ES-I3 (cell line): ENCODE data around the gene RPTOR.

Source experiments
- H3K36me3 ChIP-seq: 2 replicates; pipeline ENCODE4 v1.6.1; 2013; ENCODE audit warnings: mild to moderate bottlenecking, low read length, control low read depth, moderate library complexity; ENCODE audit not compliant: insufficient read depth
- H3K4me1 ChIP-seq: 2 replicates; pipeline ENCODE4 v1.6.1; 2013; ENCODE audit warnings: mild to moderate bottlenecking, control low read depth, low read length; ENCODE audit not compliant: insufficient read depth
- H3K9ac ChIP-seq: 2 replicates; pipeline ENCODE4 v1.6.1; 2013; ENCODE audit warnings: low read depth, mild to moderate bottlenecking, low read length, moderate library complexity
- H3K9me3 ChIP-seq: 2 replicates; pipeline ENCODE4 v1.6.1; 2013; ENCODE audit warnings: mild to moderate bottlenecking, low read length, moderate library complexity; ENCODE audit not compliant: control insufficient read depth, insufficient read depth

RPTOR gene

DNA sequence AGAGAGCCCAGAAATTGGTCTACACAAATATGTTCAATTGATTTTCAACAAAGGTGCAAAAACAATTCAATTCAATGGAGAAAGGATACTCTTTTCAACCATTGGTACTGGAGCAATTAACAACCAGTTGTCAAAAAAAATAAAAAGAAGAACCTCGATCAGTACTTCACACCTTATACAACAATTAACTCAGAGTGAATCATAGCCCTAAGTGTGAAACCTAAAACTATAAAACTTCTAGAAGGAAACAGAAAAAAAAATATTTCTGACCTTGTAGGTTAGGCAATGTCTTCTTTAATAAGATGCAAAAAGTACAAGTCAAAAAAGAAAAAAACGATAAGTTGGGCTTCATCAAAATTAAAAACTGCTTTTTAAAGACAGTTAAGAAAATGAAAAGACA, 390.9 kb downstream of the RPTOR start:
- Histone ChIP-seq H3K36me3 (no peaks in the 10 kb centered on the region), H3K9me3 (no peaks in the 10 kb centered on the region; the same call in 1 of the 2 replicates), H3K4me1 (peaks cover 12% of the 10 kb centered on the region; the same call in 1 of the 2 replicates), H3K9ac (no peak overlapping the region)

DNA sequence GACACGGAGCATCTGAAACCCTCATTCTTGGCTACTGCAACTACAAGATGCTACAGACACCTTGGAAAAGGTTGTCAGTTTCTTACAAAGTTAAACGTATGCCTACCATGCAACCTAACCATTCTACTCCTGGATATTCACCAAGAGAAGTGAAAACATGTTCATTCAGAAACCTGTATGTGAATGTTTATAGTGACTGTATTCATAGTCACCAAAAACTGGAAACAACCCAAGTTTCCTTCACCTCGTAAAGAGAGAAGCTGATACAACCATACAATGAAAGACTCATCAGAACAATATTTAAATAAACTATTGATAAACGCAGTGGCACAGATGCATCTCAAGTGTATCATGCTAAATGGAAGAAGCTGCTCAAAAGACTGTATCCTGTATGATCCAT, 391.6 kb downstream of the RPTOR start:
- H3K4me1 ChIP-seq = peaks cover 12% of the 10 kb centered on the region; the same call in 1 of the 2 replicates
- no peak overlapping the region for H3K9ac ChIP-seq
- H3K36me3 ChIP-seq = no peaks in the 10 kb centered on the region
- H3K9me3 ChIP-seq = no peaks in the 10 kb centered on the region; the same call in 1 of the 2 replicates

DNA sequence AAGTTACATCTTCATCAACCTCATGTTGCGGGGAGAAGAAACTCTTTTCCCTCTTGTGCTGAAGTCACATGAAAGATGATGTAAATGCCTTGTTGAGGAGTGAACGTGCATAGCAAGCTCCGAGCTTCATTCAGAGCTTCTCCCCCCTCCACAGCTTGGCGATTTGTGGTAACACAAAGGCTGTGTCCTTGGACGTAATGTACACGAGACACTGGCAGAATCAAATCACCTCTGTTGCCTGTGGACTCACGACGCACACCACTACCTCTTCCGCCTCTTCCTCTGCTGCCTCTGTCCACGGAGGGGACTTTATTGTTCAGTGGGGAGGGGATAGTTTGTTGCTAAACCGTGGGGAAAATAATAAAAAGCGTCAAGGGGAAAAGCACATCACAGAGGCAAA, 392.1 kb downstream of the RPTOR start:
- no peak overlapping the region for H3K9ac ChIP-seq
- H3K9me3 ChIP-seq = no peaks in the 10 kb centered on the region; the same call in 1 of the 2 replicates
- H3K4me1 ChIP-seq = peaks cover 7% of the 10 kb centered on the region; the same call in 1 of the 2 replicates
- no peaks in the 10 kb centered on the region for H3K36me3 ChIP-seq

DNA sequence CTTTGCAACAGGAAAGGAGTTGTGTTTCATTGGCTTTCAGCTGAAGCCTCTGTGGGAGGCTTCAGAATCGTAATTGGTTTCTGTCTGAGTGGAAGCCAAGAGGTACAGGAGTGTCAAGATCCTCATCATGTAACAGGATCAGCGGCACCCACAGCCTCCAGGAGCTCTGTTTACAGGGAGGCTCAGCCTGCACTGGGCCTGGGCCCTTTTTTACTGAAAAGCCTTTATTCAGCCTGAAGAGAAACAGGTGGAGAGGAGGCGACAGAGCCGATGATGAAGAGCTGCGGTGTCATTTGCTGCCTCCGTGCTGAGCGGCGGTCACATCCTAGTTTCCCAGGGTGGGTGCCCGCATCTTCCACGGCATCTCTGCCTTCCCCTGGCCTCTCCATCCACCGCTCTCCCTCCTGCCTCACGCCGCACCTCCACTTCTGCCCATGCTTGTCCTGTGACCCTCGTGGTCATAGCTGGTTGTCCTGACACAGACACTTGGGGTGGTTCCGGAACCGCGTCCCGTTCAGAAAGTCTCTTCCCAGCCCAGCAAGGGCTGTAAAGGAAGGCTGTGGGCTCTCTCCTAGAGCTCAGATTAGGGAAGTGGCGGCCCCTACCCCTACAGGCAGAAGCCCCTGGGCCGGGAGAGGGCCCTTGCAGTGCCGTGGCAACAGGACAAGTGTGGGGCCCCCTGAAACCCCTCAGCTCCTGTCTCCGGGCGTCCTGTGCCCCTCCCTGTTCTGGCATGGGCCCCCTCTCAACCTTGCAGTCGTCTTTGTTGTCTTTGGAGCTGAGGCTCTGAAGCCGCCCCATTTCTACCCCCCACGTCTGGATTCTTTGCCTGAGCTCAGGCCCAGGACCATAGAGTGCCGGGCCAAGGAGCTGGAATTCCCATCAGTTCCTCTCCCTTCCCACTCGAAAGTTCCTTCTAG, 393.1 kb downstream of the RPTOR start:
- Histone ChIP-seq H3K36me3 (no peaks in the 10 kb centered on the region; the same call in 1 of the 2 replicates), H3K4me1 (no peaks in the 10 kb centered on the region), H3K9me3 (no peaks in the 10 kb centered on the region; the same call in 1 of the 2 replicates), H3K9ac (no peak overlapping the region)

DNA sequence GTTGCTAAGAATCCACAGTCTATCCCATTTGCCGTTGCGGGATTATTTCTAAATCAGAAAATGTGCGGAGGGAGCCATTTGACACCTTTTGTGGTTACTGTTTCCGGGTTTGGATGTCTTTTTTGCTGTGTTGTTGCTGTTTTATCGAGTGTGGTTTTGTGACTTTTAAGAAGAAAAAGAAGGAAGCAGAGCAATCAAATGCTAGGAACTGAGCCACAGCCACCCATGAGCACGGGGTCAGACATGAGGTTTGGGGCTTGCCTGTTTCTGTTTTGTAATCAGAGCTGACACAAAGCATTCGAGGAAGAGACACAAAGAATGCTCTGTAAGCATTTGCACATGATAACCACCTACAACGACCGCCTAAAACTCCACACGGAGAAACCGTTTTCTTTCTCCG, 393.9 kb downstream of the RPTOR start:
- Histone ChIP-seq H3K4me1 (no peaks in the 10 kb centered on the region), H3K9me3 (no peaks in the 10 kb centered on the region), H3K36me3 (no peaks in the 10 kb centered on the region; the same call in 1 of the 2 replicates), H3K9ac (no peak overlapping the region)

DNA sequence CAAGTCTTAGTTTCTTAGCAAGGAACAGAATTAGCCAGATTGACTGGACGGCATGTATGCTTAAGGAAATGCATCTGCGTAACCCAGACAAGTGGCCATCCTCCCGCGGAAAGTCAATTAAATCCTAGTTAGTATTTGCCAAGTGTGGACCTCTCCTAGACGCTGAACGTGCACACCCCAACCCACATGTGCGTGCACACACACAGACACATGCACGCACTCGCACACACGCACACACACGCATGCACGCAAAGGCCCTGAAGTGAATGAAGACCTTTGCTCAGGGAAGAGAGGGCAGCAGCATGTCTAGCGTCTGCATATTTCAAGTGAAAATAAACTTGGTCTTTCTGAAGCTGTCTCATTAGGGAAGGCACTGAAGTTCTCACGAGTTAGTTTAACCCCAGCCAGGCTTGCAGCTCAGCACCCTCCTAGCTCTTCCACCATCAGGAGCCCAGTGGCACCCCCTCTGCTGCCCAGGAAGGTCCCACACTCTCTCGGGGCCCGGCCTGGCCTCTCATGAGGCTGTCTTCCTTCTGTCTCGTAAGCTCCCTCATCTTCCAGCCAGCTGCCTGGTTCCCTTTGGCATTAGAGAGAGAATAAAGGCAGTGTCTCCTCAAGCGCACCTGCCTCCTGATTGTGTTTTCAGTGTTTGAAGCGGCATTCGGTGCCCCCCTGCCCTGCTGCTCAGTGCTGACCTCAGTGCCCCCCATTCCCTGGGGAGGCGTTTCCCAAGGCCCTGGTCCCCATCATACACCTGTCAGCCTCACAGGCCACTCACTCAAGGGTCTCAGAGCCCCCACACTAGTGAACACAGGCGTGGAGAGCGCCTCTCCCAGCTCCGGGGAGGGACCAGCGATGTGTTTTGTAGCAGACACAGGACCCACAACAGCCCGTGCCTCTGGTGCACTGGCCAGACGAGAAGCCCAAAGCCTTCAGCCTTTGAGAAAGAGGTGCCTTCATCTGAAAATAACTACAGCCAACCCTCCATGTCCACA, 394.8 kb downstream of the RPTOR start:
- H3K9ac ChIP-seq = no peak overlapping the region
- no peaks in the 10 kb centered on the region; the same call in 1 of the 2 replicates for H3K36me3 ChIP-seq
- H3K4me1 ChIP-seq = no peaks in the 10 kb centered on the region
- H3K9me3 ChIP-seq = no peaks in the 10 kb centered on the region

DNA sequence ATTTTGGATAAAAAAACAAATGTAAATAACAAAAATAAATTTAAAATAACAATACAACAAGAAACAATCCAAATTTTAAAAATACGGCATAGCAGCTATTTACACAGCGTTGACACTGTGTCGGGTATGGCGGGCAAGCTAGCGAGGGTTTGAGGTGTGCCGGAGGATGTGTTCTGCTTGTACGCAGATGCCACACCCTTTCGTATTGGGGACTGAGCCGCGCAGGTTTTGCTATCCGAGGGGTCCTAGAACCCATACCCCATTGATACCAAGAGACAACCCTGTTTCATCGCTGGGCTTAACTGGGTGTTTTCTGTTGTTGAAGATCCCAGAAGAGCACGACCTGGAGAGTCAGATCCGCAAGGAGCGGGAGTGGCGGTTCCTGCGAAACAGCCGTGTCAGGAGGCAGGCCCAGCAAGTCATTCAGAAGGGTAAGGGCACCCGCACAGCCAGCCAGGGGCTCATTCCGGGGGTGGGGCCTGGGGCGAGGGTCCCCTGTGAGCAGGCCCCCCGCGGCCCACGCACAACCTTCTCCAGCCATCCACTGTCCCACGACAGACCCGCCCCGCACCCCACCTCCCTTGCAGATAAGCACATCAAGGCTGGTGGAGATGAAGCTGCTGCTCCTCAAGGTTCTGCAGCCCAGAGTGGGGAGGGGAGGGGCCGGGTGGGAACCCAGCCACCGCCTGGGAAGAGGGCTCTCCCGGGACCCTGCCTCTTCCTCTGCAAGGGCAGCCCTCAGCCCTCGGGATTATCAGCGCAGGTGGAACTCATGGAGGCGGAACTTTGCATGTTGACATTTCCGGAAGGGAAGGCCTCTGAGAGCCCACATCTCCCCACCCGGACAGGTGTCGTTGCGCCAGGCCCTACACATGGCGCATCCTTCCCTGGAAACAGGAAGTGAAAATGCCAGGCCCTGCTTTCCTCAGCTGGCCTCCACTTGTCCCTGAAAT, 395.8 kb downstream of the RPTOR start:
- no peaks in the 10 kb centered on the region for H3K9me3 ChIP-seq
- H3K4me1 ChIP-seq = no peaks in the 10 kb centered on the region
- H3K9ac ChIP-seq = no peak overlapping the region
- no peaks in the 10 kb centered on the region; the same call in 1 of the 2 replicates for H3K36me3 ChIP-seq

DNA sequence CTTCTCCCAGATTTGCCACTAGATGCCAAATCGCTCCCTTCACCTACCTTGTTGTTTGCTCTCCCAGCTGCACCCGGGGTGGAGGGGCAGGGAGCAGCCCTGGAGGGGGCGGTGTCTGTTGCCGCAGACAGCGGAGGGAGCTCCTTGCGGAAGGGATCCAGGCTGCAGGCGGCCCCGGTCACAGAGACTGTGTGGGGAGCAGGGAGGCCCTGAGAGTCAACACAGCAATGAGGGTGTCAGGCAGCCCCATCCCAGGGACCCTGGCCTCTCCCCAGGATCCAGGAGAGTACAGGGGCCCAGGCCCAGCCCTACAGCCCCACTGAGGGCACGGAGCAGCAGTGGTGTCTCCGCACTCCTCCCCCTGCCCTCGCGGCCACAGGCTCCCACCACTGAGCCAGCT, 396.5 kb downstream of the RPTOR start:
- no peaks in the 10 kb centered on the region for H3K4me1 ChIP-seq
- H3K9me3 ChIP-seq = no peaks in the 10 kb centered on the region
- peaks cover 2% of the 10 kb centered on the region for H3K36me3 ChIP-seq
- H3K9ac ChIP-seq = no peak overlapping the region

DNA sequence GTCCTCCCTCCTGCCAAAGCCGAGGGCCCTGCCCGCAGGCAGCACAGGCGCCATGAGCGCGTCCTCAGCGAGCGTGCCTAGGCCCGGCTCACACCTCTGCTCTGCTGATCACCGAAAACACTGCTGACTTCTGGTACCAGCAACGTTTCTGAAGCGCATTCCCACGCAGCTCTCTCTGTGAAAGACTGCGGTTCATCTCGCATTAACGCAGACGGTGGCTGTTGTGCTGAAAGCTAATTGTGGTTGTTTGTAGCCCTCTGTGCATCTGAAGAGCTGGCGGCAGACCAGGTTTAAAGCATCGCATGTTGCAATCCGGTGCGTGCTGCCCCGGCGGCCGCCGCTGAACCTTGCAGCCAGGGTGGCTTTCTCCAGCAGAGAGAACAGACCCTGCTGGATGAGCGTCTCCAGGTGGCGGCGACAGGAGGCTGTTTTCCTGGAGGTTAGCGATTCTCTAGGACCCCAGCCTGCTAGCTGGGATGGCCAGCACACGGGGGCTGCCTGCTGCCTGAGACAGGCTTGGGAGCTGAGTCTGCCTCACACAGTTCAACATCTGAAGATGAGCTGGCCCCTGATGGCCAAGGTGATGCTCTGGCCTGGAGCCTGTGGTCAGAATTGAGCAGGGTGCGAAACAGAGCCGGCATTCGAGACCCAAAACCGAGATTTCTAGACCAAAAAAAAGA, 397.2 kb downstream of the RPTOR start:
- H3K4me1 ChIP-seq = no peaks in the 10 kb centered on the region
- H3K9ac ChIP-seq = no peak overlapping the region
- no peaks in the 10 kb centered on the region for H3K9me3 ChIP-seq
- H3K36me3 ChIP-seq = peaks cover 8% of the 10 kb centered on the region

DNA sequence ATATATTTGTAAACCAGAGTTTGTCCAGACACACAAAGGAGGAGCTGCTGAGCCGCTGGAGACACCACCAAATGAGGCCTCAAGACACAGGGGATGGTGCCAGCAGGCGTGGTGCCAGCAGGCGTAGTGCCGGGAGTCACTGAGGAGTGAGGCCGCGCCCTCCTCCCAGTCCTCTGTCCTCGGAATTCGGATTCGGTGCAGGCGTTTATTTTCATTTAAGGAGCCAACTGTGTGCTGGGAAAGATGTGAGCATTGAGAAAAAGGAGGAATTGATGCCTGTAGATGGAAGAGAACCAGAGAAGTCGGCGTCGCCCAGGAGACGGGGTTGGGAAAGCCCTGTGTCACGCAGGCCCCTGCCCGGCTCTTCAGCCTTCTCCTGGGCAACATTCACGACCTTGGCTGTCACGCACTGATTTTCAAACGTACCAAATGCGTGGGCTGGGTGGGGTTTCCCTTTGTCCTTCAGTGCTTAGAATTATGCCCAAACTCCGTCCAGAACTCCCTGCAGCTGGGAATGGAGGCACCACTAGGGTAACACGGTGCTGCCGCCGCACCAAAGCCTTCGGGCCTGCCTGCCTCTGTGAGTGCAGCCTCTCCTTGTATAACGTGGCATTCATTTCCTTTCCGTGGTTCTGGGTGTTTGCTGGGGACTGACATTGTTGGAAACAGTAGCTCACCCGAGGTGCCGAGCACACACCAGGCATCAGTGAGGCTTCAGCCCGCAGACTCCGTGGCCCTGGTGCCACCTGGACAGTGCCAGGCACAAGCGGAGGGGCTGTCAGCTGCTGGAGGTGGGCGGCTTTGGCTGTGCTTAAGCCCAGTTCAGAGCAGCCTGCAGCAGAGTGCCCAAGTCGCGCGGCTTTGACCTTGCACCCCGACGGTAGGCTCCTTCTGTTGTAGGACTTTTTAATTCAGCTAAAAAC, 398.0 kb downstream of the RPTOR start:
- no peaks in the 10 kb centered on the region for H3K9me3 ChIP-seq
- H3K36me3 ChIP-seq = peaks cover 8% of the 10 kb centered on the region
- no peaks in the 10 kb centered on the region for H3K4me1 ChIP-seq
- no peak overlapping the region for H3K9ac ChIP-seq

DNA sequence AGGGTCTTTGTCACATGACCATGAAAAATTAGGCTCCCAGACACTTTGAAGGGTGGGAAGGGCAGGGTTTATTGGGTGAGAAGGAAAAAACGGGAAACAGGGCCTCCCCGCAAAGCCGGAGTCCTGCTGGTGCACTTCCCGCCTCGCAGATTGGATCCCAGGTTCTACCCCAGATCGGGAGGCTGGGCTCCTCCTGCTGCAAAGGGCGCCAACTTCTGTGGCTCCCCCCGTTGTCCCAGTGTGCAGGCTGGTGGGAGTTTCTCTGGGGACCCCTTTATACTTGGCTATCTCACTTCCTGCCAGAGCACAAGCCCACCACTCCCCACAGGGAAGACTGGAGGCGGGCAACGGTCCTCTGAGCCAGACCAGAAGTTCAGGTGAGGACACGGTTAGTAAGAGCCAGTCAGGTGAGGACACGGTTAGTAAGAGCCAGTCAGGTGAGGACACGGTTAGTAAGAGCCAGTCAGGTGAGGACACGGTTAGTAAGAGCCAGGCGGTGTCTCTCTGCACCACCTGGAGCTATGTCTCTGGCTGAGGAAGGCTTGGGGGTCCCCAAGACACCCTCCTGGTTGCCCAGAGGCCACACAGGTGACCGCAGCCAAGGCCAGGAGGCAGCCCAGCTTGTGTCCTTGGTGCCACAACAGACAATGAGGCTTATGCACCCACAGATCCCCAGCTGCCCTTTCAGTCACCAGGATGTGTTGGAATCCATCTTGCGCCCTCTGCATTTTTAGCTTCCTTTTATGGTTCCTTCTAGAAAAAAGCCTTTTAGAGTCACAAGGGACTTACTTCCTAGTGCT, 398.9 kb downstream of the RPTOR start:
- no peaks in the 10 kb centered on the region for H3K4me1 ChIP-seq
- peaks cover 8% of the 10 kb centered on the region for H3K36me3 ChIP-seq
- no peak overlapping the region for H3K9ac ChIP-seq
- H3K9me3 ChIP-seq = no peaks in the 10 kb centered on the region

DNA sequence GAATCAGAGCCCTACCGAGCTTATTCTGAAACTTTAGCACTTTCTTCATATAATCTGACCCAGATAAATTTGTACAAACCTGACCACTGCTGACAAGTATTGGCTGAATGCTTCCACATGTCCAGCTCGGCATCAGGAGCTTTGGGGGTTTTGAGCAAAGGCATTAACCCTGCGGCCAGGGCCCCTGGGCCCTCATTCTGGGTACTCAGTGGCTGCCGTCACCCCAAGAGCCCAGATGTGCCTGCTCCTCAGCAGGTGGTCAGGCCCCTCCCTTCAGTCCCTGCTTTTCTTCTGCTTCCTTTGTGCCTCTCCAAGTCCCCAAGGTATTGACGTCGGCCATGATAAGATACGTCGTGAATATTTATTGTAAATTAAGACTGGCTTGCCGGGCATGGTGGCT, 399.7 kb downstream of the RPTOR start:
- H3K36me3 ChIP-seq = peaks cover 8% of the 10 kb centered on the region
- H3K4me1 ChIP-seq = no peaks in the 10 kb centered on the region
- no peaks in the 10 kb centered on the region for H3K9me3 ChIP-seq
- no peak overlapping the region for H3K9ac ChIP-seq
